HG02763 (cell line): ENCODE measurements around the gene ITM2A.

ENCODE experiments used
- ATAC-seq: cut with Tn5 transposase; IDR thresholded peaks from one replicate; pipeline ENCODE4 v1.9.1; 2021; ENCODE audit warnings: mild to moderate bottlenecking, moderate library complexity; ENCODE audit not compliant: unreplicated experiment

ITM2A gene

DNA sequence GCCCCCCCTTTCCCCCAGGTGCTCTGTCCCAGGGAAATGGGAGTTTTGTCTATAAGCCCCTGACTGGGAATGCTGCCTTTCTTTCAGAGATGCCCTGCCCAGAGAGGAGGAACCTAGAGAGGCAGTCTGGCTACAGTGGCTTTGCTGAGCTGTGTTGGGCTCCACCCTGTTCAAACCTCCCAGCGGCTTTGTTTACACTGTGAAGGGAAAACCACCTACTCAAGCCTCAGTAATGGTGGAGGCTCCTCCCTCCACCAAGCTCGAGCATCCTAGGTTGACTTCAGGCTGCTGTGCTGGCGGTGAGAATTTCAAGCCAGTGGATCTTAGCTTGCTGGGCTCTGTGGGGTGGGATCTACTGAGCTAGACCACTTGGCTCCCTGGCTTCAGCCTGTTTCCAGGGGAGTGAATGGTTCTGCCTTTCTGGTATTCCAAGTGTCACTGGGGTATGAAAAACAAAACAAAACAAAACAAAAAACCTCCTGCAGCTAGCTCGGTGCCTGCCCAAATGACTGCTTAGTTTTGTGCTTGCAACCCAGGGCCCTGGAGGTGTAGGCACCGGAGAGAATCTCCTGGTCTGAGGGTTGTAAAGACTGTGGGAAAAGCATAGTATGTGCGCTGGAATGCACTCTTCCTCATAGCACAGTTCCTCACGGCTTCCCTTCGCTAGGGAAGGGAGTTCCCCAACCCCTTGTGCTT is 41.7 kb downstream of the ITM2A start:
- ATAC-seq: no peak
